Adrenal gland (tissue), 5 donors: ENCODE data around the gene ANKRD60.

ENCODE experiments used
- POLR2A ChIP-seq, 2 donors: fragments of 450-650 bp; IDR thresholded peaks; one replicate each; pipeline ENCODE4 v1.6.1; 2017; ENCODE audit warnings: antibody characterized with exemption in 2 of 2, mild to moderate bottlenecking in 2 of 2, moderate library complexity in 1 of 2
- TF ChIP-seq, protein P1 (sequence below), 6 experiments: fragments of 450-650 bp in 4 of 6; fragments of 200-600 bp in 2 of 6; sonication (generic) in 1 of 6; IDR thresholded peaks; 1 replicate in 5 of 6; 2 replicates in 1 of 6; pipeline versions ENCODE4 v1.5.1 to v1.8.0; 2016 to 2021; ENCODE audit warnings: antibody characterized with exemption in 6 of 6, mild to moderate bottlenecking in 2 of 6, moderate library complexity in 1 of 6
- donor health status: DM: no; HTN: no; CAD: no.

DNA sequence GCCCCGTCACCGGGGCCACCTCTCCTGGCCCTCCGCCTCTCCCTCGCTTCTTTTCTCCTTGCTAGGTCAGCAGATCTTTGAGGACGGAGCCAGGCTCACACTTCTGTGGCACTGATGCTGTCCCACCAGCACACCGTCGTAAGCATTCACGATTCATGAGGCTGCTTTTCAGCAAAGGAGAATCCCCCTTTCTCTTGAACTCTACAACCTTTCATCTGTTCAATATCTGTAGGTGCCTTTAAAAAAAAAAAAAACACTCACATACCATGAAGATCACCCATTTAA, 31.3 kb downstream of the ANKRD60 start:
- TF ChIP-seq, protein P1, sequence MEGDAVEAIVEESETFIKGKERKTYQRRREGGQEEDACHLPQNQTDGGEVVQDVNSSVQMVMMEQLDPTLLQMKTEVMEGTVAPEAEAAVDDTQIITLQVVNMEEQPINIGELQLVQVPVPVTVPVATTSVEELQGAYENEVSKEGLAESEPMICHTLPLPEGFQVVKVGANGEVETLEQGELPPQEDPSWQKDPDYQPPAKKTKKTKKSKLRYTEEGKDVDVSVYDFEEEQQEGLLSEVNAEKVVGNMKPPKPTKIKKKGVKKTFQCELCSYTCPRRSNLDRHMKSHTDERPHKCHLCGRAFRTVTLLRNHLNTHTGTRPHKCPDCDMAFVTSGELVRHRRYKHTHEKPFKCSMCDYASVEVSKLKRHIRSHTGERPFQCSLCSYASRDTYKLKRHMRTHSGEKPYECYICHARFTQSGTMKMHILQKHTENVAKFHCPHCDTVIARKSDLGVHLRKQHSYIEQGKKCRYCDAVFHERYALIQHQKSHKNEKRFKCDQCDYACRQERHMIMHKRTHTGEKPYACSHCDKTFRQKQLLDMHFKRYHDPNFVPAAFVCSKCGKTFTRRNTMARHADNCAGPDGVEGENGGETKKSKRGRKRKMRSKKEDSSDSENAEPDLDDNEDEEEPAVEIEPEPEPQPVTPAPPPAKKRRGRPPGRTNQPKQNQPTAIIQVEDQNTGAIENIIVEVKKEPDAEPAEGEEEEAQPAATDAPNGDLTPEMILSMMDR (IDR thresholded peaks at IDR 0.05) = no peak
- no peak for TF ChIP-seq POLR2A (IDR thresholded peaks at IDR 0.05)
